Posterior cingulate gyrus (tissue), 11 donors: Measurements from ENCODE around the gene ADAT2.
"Not testable (repeated sequence)": the region's sequence is repeated elsewhere in the genome, so short reads cannot be mapped to it uniquely, and the experiment has no call there.

Experiments
- DNase-seq, 10 donors: peaks; one replicate each; pipeline versions ENCODE4 v3.0.0 to v3.0.0-alpha.2; 2020 to 2021; ENCODE audit warnings: mixed read lengths in 3 of 10
- intact Hi-C: fragments of 100-400 bp; cut with DNase I; formaldehyde crosslinking; loops from one replicate; pipeline ENCODE4 v1.15.1; 2023

The ADAT2 gene

DNA sequence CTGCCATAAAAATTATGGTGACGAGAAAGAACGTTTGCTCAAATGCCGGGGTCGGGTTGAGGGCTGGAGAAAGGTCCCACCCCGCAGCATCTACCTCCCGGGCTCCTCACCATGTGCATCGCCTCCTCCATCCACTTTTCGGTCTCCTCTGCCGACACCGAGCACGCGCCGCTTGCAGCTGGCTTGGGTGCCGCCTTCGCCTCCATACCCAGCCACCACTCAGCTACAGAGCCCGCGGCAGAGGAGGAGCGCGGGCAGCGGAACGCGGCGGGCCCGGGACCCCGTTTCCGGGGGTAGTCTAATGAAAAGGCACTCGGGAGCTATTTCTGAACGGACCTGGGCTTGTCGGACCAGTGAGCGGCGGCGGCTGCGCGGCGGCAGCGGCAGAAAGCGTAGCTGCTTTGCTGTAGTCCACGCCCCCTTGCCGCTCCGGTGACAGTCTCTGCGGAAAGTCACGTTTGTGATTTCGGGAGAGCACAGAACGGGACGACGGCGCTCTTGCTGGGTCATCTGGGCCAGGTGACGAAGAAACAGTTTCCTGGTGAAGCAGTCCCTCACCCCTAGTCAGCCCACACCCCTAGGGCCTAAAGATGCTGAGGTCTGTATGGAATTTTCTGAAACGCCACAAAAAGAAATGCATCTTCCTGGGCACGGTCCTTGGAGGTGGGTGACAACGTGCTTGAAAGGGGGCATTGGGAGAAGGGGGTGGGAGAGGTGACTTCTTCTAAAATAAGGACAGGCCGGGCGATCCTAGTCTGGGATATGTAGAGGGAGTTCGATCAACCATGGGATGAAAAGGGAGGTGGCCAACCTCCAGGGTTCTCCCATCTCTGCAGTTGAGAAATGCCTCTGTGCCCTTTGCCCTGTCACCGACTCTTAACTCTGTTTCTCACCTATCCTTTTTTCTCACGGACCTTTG is at the start of gene ADAT2, which contains the start of gene PEX3:
Gene ADAT2, minus strand, starts transcription at position 243 of the 919 bp plus-strand sequence. Its CDS starts 37 bp downstream, at position 206.
Gene PEX3, plus strand, starts transcription at position 353 of the 919 bp plus-strand sequence. Its CDS starts 238 bp downstream, at position 591.
- DNase-seq, result peak; percentile 82 to 98 (median 88)
- intact Hi-C loops, result loop anchor here (2.0 kb wide), 1 partner anchor 60 kb away; the partner anchor contains the start of gene FUCA2

- intact Hi-C loops, result no loop called here
- DNase-seq, result no peak
Measured at GRCh38 chr6:143498428-143498827, 47.9 kb upstream of the ADAT2 start.

GRCh38 chr6:143496974-143497373 is 46.5 kb upstream of the ADAT2 start:
- intact Hi-C loops, result no loop called here
- DNase-seq, result no peak

DNA sequence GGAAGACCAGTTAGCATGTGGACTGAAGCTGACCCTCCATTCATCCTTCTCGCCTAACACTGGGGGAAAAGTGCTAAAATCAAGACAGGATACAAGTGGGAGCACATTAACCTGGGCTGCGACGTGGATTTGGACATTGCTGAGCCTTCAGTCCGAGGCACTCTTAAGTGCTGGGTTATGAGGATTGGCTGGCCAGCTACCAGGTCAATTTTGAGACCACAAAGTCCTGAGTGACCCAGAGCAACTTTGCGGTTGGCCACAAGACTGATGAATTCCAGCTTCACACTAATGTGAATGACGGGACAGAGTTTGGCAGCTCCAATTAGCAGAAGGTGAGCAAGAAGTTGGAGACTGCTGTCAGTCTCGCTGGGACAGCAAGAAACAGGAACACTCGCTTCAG is 40.3 kb upstream of the ADAT2 start:
- intact Hi-C loops, result no loop called here

GRCh38 chr6:143490244-143490643 is 39.7 kb upstream of the ADAT2 start:
- intact Hi-C loops, result no loop called here
- no peak for DNase-seq

More for the DNA sequence above, 40.3 kb upstream of the ADAT2 start:
- no peak for DNase-seq

DNA sequence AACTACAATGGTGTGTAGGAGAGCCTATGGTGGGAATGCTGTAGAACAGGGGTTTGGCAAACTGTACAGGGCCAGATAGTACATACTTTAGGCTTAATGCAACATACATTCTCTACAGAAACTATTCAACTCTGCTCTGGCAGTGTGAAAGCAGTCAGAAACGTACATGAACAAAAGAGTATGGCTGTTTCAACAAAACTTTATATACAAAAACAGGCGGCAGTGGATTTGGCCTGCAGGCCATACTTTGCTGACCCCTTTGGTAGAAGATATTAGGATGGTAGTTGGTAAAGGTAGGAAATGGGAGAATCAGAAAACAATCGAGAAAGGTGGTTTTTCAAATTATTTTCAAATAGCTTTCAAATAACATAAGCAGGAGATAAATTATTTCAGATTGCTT is 36.3 kb upstream of the ADAT2 start:
- no peak for DNase-seq
- intact Hi-C loops, result no loop called here

DNA sequence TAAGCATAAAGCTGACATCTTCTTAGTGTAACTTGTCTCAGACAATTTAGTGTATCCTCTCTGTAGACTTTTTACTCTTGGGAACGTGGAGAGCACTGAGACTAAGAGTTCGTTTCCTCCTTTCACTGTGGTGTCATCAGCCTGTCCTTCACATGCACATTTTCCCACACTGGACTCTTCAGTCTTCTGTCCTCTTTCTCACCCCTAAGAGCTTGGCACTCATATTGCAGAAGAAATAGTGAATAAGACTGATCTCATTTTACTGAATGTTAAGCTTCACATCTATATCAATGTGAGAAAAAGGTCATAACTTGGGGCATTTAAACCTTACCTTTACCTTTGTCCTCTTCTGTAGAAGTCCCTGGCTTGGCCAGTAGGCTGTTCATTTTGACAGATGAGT is 35.5 kb upstream of the ADAT2 start:
- intact Hi-C loops, result no loop called here
- DNase-seq, result no peak

- DNase-seq, result no peak
- intact Hi-C loops, result no loop called here
Measured at GRCh38 chr6:143482593-143482992, 32.1 kb upstream of the ADAT2 start.

GRCh38 chr6:143478479-143479062 is 28.1 kb upstream of the ADAT2 start:
- intact Hi-C loops, result no loop called here
- DNase-seq, result no peak

DNA sequence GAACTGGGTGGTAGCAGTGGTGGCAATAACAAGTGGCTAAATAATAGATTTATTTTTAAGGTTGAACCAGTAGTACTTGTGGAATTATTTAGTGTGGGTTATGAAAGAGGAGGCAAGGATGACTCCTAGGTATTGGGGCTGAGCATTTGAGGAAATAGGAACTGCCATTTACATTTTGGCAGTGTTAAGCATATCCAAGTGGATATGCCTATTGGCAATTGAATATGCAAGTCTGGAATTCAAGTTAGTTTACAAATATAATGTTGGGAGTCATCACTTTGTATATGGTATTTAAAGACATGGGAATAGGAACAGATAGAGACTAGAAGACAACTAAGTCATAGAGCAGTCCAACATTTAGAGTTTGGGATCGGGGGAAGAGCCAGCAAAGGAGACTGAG is 26.1 kb upstream of the ADAT2 start:
- intact Hi-C loops, result no loop called here
- no peak for DNase-seq

DNA sequence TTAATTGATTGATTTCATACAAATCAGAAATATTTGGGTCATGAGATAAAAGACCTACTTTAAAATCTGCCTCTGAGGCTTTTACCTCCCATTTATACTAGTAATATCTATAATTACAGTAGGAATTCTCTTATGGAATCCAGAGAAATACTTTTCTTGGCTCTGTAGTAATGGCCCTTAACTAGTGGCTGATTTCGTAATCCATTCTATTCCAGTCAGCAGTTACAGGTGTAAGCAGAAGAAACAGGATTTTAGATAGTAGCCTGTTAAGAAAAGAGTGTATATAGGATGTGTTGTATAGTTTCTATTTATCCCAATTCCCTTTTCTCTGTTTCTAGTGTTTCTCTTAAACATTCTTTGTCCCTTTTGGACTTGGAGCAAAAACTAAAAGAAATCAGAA is 21.3 kb upstream of the ADAT2 start:
- intact Hi-C loops, result no loop called here
- no peak for DNase-seq

DNA sequence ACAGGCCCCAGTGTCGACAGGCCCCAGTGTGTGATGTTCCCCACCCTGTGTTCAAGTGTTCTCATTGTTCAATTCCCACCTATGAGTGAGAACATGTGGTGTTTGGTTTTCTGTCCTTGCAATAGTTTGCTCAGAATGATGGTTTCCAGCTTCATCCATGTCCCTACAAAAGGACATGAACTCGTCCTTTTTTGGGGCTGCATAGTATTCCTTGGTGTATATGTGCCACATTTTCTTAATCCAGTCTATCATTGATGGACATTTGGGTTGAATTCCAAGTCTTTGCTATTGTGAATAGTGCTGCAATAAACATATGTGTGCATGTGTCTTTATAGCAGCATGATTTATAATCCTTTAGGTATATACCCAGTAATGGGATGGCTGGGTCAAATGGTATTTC is 18.3 kb upstream of the ADAT2 start:
- intact Hi-C loops, DNase-seq: not testable (repeated sequence)

GRCh38 chr6:143468026-143468425 is 17.5 kb upstream of the ADAT2 start:
- no peak for DNase-seq
- intact Hi-C loops, result no loop called here

DNA sequence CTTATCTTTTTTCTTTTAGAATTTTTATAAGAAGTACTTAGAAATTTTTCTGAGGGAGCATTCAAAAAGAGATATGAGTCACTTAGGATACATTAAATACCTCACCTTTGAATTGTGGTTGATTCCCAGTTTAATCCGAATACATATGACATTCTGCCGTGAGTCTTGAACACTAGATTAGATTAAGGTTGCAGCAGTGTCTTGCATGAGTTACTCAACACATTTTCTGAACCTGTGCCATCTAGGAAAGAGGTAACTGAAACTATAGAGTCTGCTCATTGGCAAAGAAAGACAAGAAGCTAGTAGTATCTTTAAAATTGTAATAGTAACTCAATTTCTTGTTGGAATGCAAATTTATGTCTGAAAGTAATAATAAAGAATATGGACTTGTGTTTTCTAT is 15.1 kb upstream of the ADAT2 start:
- DNase-seq, result no peak

DNA sequence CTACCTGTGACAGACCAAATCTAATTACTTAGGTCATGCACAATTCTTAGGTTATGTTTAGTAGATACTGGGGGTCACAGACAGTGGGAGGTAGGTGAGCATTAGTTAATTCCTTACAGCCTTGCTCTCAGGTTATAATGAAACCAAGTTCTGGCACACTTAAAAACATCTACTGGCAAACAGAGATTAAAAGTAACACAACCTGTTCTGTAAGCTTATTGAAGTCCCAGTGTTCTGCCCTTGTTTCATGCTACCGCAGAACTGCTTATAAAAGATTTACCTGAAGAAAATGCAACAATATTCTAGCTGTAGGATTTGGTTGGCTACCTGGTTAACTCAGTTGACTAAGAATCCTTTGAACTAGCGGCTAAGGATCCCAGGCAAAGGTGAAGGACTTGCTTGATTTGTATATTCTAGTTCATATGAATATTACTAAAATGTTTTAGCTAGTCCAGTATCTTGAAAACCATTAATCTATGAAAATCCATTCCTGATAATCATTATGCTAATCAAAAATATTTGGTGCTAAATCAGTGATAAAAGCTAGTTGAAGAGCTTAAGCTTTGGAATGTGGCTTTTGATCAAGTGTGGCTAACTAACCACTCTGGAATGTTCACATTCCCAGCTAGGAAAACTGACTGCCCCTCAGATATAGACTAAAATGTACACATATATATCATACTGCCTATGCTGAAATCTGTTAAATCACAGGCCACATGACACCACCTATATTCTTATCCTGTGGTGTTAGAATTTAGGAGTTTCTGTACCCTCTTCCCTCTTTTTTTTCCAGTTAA is 7.3 kb upstream of the ADAT2 start:
- no peak for DNase-seq
- intact Hi-C loops, result no loop called here

More for the DNA sequence above, 15.1 kb upstream of the ADAT2 start:
- intact Hi-C loops, result no loop called here

DNA sequence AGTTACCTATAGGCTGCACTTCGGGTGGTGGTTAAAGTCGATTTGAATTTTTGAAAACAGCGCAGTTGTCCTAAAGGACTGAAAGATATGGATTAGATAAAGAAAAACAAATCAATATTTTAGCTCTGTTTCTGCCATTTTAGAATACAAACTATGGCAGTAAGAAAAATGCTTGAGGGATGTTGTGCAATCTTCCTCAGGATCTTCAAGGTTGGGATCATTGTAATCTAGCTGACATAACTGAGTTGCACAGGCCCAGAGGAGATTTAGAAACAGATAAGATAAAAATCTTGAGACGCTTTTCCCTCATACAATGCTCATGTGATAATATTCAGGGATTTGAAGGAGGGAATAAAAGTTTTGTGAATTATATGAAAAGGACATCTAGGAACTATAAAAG is 1.0 kb upstream of the ADAT2 start:
- no peak for DNase-seq
- intact Hi-C loops, result loop anchor here (2.0 kb wide), 1 partner anchor 59 kb away; the partner anchor contains the start of gene FUCA2

DNA sequence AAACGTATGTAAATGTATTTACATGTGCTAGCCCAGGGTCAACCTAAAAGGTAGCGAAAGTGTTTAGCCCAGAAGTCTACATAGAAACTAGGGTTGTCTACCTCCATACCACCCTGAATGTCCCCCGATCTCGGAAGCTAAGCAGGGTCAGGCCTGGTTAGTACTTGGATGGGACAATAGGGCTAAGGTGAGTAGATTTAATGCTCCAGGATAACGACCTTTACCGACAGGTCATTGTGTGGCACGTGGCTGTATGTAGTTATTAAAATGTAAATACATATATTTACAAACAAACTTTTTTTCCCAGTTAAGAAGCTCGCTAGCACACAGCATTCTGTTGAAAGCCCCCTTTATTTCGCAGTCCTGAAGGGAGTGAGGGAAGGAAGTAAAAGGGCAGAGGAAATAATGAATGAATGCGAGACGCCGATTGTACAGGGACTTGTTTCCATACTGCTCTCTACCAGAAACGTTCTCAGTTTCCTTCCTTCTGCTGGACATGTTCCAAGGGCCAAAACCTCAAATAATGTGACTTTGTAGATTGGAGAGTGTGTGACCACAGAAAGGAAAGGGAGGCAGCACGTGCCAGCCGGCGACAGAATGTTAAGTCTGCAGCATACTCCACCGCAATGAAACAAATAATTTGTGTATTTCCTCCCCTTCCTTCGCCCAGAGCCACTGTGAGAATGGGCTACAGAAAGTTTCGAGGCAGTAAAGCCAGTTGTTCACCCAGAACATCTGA is 612 bp downstream of the ADAT2 start:
- intact Hi-C loops, result loop anchor here (2.0 kb wide), 1 partner anchor 61 kb away; the partner anchor contains the start of gene FUCA2
- DNase-seq, result peak in 1 of 10 donors; percentile 11

DNA sequence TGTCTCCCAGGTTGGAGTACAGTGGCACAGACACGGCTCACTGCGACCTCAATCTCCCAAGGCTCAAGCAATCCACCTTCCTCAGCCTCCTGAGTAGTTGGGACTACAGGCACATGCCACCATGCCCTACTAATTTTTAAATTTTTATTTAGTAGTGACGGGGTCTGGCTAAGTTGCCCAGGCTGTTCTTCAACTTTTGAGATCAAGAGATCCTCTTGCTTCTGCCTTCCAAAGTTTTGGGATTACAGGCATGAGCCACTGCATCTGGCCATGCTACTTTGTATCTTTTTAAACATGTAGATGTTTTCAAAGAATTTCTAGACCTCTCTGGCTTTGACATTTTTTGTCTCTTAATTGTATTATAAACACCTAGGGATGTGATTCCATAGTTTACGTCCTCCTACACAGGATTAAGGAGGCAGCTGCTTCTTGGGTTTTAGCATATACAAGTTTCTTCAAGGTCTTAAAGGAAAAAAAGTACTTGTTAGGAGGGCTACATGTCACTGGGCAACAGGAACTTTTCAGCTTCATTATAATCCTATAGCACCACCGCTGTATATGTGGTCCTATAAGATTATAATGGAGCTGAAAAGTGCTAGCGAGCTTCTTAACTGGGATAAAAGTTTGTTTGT is 1.3 kb downstream of the ADAT2 start:
- no peak for DNase-seq
- intact Hi-C loops, result no loop called here

- intact Hi-C loops, DNase-seq: not testable (repeated sequence)
Measured at GRCh38 chr6:143447865-143448264, 2.6 kb downstream of the ADAT2 start.

GRCh38 chr6:143443096-143443495 is 7.4 kb downstream of the ADAT2 start:
- intact Hi-C loops, result no loop called here
- DNase-seq, result no peak
